Measurements from ENCODE around the gene FBL. TPM values are rescaled to one million over a fixed set of nuclear protein-coding genes. Genes with fewer than 3 reads are reported as not detected.

Gene FBL
- total RNA-seq, 2 donors from 2014 or later: 63.7 to 88.5 TPM

- no peak for DNase-seq (ENCODE audit: low spot score)
- Histone ChIP-seq H3K27ac (no peak overlapping the region), H3K9me3 (no peaks in the 10 kb centered on the region), H3K27me3 (no peaks in the 10 kb centered on the region), H3K4me1 (no peaks in the 10 kb centered on the region), H3K4me3 (no peak overlapping the region), H3K36me3 (no peaks in the 10 kb centered on the region)
- TF ChIP-seq, protein P1, sequence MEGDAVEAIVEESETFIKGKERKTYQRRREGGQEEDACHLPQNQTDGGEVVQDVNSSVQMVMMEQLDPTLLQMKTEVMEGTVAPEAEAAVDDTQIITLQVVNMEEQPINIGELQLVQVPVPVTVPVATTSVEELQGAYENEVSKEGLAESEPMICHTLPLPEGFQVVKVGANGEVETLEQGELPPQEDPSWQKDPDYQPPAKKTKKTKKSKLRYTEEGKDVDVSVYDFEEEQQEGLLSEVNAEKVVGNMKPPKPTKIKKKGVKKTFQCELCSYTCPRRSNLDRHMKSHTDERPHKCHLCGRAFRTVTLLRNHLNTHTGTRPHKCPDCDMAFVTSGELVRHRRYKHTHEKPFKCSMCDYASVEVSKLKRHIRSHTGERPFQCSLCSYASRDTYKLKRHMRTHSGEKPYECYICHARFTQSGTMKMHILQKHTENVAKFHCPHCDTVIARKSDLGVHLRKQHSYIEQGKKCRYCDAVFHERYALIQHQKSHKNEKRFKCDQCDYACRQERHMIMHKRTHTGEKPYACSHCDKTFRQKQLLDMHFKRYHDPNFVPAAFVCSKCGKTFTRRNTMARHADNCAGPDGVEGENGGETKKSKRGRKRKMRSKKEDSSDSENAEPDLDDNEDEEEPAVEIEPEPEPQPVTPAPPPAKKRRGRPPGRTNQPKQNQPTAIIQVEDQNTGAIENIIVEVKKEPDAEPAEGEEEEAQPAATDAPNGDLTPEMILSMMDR (IDR thresholded peaks at IDR 0.05): no peak
These were observed 6.7 kb upstream of the FBL start for GRCh38 chr19:39852882-39853281.

DNA sequence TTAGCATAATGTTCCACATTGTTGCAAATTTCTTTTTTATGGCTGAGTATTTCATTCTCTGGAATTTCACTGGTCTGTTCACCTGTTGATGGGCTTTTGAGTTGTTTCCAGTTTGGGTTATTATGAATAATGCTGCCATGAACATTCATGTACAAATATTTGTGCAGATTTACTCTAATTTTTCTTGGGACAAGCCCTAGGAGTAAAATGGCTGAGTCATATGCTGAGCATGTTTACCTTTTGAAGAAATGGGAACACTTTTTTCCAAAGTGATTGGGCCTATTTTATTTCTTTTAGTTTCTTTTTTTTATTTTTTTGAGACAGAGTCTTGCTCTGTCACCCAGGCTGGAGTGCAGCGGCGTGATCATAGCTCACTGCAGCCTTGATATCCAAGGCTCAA, 4.7 kb upstream of the FBL start:
- no peak for DNase-seq (ENCODE audit: low spot score)
- Histone ChIP-seq H3K27ac (no peak overlapping the region), H3K4me1 (peaks cover 0 to 9% of the 10 kb centered on the region in 2 donors), H3K9me3 (no peaks in the 10 kb centered on the region), H3K36me3 (no peaks in the 10 kb centered on the region), H3K27me3 (no peaks in the 10 kb centered on the region), H3K4me3 (no peak overlapping the region)
- TF ChIP-seq, protein P1 (IDR thresholded peaks at IDR 0.05): no peak

GRCh38 chr19:39848392-39848791, 2.2 kb upstream of the FBL start:
- H3K9me3 ChIP-seq: no peaks in the 10 kb centered on the region
- no peaks in the 10 kb centered on the region for H3K36me3 ChIP-seq
- H3K4me1 ChIP-seq: peaks cover 0 to 27% of the 10 kb centered on the region in 2 donors
- no peak overlapping the region for H3K4me3 ChIP-seq
- H3K27ac ChIP-seq: no peak overlapping the region
- DNase-seq (ENCODE audit: low spot score): no peak
- TF ChIP-seq, protein P1 (IDR thresholded peaks at IDR 0.05): no peak
- H3K27me3 ChIP-seq: no peaks in the 10 kb centered on the region

DNA sequence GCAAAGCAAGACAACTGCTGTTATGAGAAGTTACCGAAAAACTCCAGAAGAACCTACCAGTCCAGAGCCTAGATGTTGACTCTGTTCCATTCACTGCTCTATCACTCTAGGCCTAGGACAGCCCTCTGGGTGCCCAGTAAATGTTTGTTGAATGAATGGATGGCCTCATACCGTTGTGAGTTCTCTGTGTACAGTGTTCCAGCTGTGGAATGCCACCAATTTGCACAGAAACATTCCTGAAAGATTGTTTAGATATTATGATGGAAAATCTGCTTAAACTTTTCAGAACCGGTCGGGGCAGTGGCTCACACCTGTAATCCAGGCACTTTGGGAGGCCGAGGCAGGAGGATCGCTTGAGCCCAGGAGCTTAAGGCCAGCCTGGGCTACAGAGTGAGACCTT, 1.3 kb upstream of the FBL start:
- Histone ChIP-seq H3K27ac (no peak overlapping the region), H3K27me3 (no peaks in the 10 kb centered on the region), H3K36me3 (no peaks in the 10 kb centered on the region), H3K4me3 (no peak overlapping the region), H3K9me3 (no peaks in the 10 kb centered on the region), H3K4me1 (peaks cover 0 to 32% of the 10 kb centered on the region in 2 donors)
- TF ChIP-seq, protein P1 (IDR thresholded peaks at IDR 0.05): no peak
- no peak for DNase-seq (ENCODE audit: low spot score)

DNA sequence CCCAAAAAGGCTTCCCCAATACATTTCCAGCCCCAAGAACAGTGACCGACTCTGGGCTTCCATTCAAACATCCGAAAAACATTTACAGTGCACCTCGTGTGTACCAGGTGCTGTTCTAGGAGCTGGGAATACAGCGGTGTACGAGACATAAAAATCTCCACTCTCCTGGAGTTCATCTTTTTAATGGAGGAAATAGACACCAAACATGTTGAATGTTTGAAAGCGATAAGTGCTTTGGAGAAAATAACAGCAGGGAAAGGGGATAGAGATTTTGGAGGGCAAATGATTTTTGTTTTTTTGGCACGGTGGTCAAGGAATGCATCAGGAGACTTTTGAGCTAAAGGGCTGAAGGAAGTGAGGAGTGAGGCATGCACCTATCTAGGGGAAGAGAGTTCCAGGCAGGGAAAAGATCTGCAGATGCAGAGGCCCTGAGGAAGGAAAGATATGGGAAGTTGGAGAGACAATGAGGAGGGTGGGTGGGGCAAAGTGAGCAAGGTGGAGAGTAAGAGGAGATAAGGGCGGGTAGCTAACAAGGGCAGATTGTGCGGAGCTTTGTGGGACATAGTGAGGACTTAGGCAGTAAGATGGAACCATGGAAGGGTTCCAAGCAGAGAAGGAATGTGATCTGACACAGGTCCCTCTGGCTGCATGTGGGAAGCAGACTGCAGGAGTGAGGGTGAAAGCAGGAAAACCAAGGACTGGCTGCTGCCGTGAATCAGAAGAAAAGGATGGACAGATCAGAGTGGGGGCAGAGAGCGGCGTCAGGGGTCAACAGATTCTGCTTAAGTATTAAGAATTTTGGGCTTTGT, 703 bp upstream of the FBL start:
- Histone ChIP-seq H3K27me3 (no peaks in the 10 kb centered on the region), H3K9me3 (no peaks in the 10 kb centered on the region), H3K36me3 (no peaks in the 10 kb centered on the region), H3K4me3 (peak overlapping the region; percentile 75), H3K27ac (peak overlapping the region; percentile 81 to 82), H3K4me1 (peaks cover 0 to 33% of the 10 kb centered on the region in 2 donors)
- DNase-seq (ENCODE audit: low spot score): no peak
- TF ChIP-seq, protein P1 (IDR thresholded peaks at IDR 0.05): no peak

GRCh38 chr19:39845584-39845932, 621 bp downstream of the FBL start:
- no peak for DNase-seq (ENCODE audit: low spot score)
- H3K4me1 ChIP-seq: peaks cover 0 to 33% of the 10 kb centered on the region in 2 donors

More at GRCh38 chr19:39845584-39845932, 621 bp downstream of the FBL start:
- TF ChIP-seq, protein P1 (IDR thresholded peaks at IDR 0.05): peak in 1 of 2 donors; percentile 14
- Histone ChIP-seq H3K4me3 (peak overlapping the region; percentile 75), H3K36me3 (no peaks in the 10 kb centered on the region), H3K9me3 (no peaks in the 10 kb centered on the region), H3K27ac (peak overlapping the region; percentile 81 to 82), H3K27me3 (no peaks in the 10 kb centered on the region)
